ENCODE measurements around the gene TMEM232.
A peak's percentile ranks its signal among the peaks of the same experiment; 100 is the strongest.

The TMEM232 gene

DNA sequence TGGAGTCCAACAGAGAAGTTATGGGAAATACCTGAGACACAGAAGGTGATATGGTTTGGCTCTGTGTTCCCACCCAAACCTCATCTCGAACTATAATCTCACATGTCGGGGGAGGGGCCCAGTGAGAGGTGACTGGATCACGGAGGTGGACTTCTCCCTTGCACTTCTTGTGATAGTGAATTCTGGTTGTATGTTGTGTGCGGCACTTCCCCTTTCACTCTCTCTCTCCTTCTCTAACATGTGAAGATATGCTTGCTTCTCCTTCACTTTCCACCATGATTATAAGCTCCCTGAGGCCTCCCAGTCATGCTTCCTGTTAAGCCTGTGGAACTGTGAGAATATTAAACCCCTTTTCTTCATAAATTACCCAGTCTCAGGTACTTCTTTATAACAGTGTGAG lies 96.1 kb downstream of the TMEM232 start:
- no peak for FAIRE-seq
- TF ChIP-seq, protein P1, sequence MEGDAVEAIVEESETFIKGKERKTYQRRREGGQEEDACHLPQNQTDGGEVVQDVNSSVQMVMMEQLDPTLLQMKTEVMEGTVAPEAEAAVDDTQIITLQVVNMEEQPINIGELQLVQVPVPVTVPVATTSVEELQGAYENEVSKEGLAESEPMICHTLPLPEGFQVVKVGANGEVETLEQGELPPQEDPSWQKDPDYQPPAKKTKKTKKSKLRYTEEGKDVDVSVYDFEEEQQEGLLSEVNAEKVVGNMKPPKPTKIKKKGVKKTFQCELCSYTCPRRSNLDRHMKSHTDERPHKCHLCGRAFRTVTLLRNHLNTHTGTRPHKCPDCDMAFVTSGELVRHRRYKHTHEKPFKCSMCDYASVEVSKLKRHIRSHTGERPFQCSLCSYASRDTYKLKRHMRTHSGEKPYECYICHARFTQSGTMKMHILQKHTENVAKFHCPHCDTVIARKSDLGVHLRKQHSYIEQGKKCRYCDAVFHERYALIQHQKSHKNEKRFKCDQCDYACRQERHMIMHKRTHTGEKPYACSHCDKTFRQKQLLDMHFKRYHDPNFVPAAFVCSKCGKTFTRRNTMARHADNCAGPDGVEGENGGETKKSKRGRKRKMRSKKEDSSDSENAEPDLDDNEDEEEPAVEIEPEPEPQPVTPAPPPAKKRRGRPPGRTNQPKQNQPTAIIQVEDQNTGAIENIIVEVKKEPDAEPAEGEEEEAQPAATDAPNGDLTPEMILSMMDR (IDR thresholded peaks at IDR 0.05; ENCODE audit: insufficient read depth, missing control alignments) = no peak
- no peak for DNase-seq (ENCODE audit: insufficient read length, low spot score)

DNA sequence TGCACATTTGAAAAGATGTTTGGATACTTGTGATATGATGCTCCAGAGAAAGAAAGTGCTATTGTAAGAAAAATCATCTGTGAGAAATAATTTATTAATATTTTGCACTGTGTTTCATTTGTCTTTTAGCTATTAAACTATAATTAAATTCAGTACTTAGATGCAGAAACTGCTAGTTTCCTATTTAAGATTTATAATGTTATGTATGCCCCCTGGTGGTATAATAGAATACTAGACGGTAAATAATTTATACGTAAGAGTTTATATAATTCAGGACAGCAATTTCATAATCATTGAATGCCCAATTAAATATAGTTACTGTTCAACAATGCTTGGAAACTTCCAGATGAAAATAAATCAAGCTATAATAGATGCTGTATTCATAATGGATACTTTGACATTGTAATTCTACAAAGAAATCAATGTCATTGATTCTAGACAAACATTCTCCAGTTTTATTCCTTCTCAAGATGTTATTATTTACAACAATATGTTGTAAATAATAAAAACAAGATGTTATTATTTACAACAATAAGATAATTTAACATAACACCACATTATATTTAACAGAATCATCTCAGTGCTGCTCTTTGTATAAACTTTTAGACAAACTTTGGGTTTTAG lies 101.0 kb downstream of the TMEM232 start:
- TF ChIP-seq, protein P1 (IDR thresholded peaks at IDR 0.05; ENCODE audit: insufficient read depth, missing control alignments) = peak; percentile 61
- FAIRE-seq (no peak), DNase-seq (ENCODE audit: insufficient read length, low spot score) (no peak)

DNA sequence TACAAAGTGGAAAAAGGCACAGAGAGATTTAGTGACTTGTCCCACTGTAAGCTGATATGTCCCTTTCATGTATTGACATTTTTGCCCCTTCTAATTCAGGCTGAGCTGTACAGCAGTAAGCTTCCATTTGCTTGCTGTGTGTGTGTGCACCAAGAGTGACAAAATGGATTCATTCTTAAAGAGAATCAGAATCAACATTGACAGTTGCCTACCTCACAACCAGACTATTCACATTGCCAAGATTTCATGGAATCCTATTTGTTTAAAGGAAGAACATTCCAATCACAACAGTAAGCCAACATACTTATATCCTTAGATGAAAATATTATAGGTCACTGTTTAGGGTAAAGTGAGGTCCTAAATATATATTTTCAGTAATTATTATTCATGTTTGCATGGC lies 102.6 kb downstream of the TMEM232 start:
- DNase-seq (ENCODE audit: insufficient read length, low spot score) (no peak), FAIRE-seq (no peak)

DNA sequence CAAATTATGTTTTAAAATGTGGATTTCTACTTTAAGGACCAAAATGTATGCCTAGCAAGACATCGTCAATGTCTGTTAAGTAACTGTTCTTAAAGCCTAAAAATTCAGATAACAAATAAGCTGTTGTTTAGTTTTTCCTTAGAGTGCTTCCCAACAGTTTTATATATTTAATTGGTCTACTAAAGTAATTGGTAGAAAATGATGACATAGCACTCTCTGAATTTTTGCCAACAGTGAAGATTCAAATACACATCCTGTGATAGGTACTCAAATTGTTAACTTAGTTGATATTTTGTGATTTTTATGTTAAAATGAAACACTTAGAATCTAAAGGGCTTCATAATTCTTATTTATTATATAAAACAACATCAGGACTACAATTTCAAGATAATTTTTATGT lies 107.5 kb downstream of the TMEM232 start:
- TF ChIP-seq, protein P1 (IDR thresholded peaks at IDR 0.05; ENCODE audit: insufficient read depth, missing control alignments) = no peak
- DNase-seq (ENCODE audit: insufficient read length, low spot score) = no peak
- no peak for FAIRE-seq

More for the DNA sequence above, 102.6 kb downstream of the TMEM232 start:
- TF ChIP-seq, protein P1 (IDR thresholded peaks at IDR 0.05; ENCODE audit: insufficient read depth, missing control alignments) = no peak

DNA sequence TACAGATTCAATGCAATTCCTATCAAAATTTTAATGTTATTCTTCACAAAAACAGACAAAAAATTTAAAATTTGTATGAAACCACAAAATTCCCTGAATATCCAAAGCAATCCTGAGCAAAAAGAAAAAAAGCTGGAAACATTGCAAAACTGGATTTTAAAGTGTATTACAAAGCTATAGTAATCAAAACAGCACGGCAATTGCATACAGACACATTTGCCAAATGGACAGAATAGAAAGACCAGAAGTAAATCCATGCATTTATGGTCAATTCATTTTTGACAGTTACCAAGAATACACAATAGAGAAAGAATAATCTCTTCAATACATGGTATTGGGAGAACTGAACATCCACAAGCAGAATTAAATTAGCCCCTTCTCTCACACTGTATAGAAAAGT lies 110.5 kb downstream of the TMEM232 start:
- no peak for FAIRE-seq

DNA sequence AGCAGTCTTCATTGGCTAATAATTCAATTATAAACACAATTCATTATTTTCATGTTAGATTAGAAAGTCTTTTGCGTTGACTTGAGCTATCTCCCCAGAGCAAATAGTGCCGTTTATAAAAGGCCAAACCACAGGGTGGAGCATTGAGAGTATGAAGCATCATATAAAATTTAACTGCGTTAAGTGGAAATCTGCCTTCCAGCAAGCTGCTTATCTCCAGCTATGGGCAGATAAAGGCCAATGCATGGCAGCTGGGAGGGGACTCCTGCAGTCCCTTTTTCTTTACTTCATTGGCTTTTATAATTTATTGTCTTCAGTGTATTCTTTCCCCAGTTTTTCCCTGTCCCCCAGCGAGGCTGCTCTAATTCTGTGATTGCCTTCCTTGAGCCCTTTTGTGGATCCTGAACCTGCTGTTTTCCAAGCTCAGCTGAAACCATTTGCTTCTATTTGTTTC lies 113.7 kb downstream of the TMEM232 start:
- TF ChIP-seq, protein P1 (IDR thresholded peaks at IDR 0.05; ENCODE audit: insufficient read depth, missing control alignments) = no peak
- no peak for FAIRE-seq
- DNase-seq (ENCODE audit: insufficient read length, low spot score) = no peak

More for the DNA sequence above, 110.5 kb downstream of the TMEM232 start:
- TF ChIP-seq, protein P1 (IDR thresholded peaks at IDR 0.05; ENCODE audit: insufficient read depth, missing control alignments) = no peak
- DNase-seq (ENCODE audit: insufficient read length, low spot score) = no peak

DNA sequence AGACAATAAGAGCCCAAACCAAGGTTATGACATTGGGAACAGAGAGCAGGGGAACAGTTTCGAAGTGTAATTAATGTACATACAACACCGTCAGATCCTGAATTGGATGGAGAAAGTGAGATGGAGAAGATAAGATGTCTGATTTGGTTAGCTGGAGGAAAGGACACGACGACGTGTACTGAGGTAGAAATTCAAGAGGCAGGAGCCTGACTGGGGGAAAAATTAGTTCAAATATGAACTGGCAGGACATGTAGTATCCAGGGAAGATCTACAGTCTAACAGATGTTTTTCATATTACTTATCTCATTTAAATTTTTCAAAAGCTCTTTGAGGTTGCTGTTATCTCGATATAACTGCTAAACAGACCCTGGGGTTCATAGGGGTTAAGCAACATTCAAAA lies 114.7 kb downstream of the TMEM232 start:
- no peak for FAIRE-seq
- TF ChIP-seq, protein P1 (IDR thresholded peaks at IDR 0.05; ENCODE audit: insufficient read depth, missing control alignments) = no peak

More for the DNA sequence above, 114.7 kb downstream of the TMEM232 start:
- DNase-seq (ENCODE audit: insufficient read length, low spot score) = no peak

All from D721Med (cell line).